GM04504 (cell line): ENCODE measurements around the gene CFAP54.

Experiments used
- DNase-seq: peaks from one replicate; pipeline ENCODE4 v3.0.0-alpha.2; 2012; ENCODE audit warnings: low read depth

Gene CFAP54

GRCh38 chr12:96824838-96825236 lies 335.5 kb downstream of the CFAP54 start:
- DNase-seq = no peak

- DNase-seq = no peak
Measured at GRCh38 chr12:96828169-96828789, 338.9 kb downstream of the CFAP54 start.

GRCh38 chr12:96829354-96829753 lies 340.0 kb downstream of the CFAP54 start:
- no peak for DNase-seq

- no peak for DNase-seq
Measured at GRCh38 chr12:96831346-96831745, 342.0 kb downstream of the CFAP54 start.

GRCh38 chr12:96846293-96846692 lies 356.9 kb downstream of the CFAP54 start:
- no peak for DNase-seq

- no peak for DNase-seq
Measured at GRCh38 chr12:96850676-96851075, 361.3 kb downstream of the CFAP54 start.

- DNase-seq = no peak
Measured at GRCh38 chr12:96858162-96858561, 368.8 kb downstream of the CFAP54 start.

GRCh38 chr12:96861656-96862055 lies 372.3 kb downstream of the CFAP54 start:
- DNase-seq = peak; percentile 66

GRCh38 chr12:96862326-96862725 lies 372.9 kb downstream of the CFAP54 start:
- no peak for DNase-seq

- DNase-seq = no peak
Measured at GRCh38 chr12:96864335-96864734, 375.0 kb downstream of the CFAP54 start.

GRCh38 chr12:96866801-96867590 lies 377.6 kb downstream of the CFAP54 start:
- DNase-seq = no peak

GRCh38 chr12:96870946-96871345 lies 381.6 kb downstream of the CFAP54 start:
- no peak for DNase-seq

GRCh38 chr12:96872961-96873360 lies 383.6 kb downstream of the CFAP54 start:
- peak; percentile 57 for DNase-seq

GRCh38 chr12:96874211-96874610 lies 384.8 kb downstream of the CFAP54 start:
- no peak for DNase-seq

GRCh38 chr12:96876966-96877365 lies 387.6 kb downstream of the CFAP54 start:
- DNase-seq = no peak

GRCh38 chr12:96878704-96879103 lies 389.3 kb downstream of the CFAP54 start:
- no peak for DNase-seq

GRCh38 chr12:96879301-96879700 lies 389.9 kb downstream of the CFAP54 start:
- DNase-seq = no peak

GRCh38 chr12:96880220-96880619 lies 390.8 kb downstream of the CFAP54 start:
- DNase-seq = no peak

- no peak for DNase-seq
Measured at GRCh38 chr12:96881608-96882007, 392.2 kb downstream of the CFAP54 start.

GRCh38 chr12:96882862-96883261 lies 393.5 kb downstream of the CFAP54 start:
- DNase-seq = peak; percentile 28

GRCh38 chr12:96883571-96883970 lies 394.2 kb downstream of the CFAP54 start:
- no peak for DNase-seq

GRCh38 chr12:96886998-96887677 lies 397.8 kb downstream of the CFAP54 start:
- no peak for DNase-seq

- DNase-seq = peak; percentile 31
Measured at GRCh38 chr12:96889273-96889933, 400.0 kb downstream of the CFAP54 start.
